Embryonic facial prominence (tissue), 1 donor: ENCODE data around the gene YAF2.

Source experiments
- DNase-seq: peaks from one replicate; pipeline ENCODE4 v3.0.0-alpha.2; 2016; ENCODE audit errors: extremely low spot score

The YAF2 gene

DNA sequence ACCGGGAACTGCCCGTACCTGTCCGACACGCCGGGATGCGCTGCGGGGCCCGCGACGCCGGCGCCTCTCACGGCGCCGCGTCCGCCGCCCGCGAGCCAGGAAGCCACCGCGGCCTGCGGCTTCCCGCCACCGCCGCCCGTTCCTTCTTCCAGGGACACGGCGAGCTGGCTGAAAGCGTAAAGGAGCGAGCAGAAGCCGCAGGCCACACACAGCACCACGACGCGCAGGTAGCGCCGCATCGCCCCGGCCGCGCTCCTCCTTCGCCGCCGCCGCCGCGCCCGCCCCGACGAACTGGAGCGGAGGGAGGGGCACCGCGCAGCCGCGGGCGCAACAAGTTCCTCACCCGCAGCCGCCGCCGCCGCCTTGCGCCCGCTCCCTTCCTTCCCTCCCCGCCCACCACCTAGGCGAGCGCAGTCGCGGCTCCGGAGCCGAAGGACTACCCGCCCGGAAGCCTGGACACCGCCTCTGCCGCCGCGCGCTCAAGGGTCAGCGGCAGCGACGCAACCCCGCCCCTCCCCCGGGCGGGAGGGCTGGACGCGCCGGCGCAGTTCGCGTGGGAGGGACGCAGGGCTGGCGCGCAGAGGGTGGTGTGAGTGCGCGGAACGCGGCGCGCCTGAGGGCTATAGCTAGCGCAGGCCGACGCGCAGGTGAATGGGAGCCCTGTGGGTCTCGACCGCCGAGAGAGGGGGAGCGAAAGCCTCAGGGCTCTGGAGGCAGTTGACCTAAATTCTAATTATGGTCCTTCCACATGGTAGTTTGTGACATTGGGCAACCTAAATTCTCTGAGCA is 93.4 kb downstream of the YAF2 start, which contains the start of gene GXYLT1:
TSS of gene GXYLT1 (minus strand) at position 467 of the 789 bp plus-strand sequence. CDS start at position 239, 228 bp downstream.
- peak; percentile 57 for DNase-seq

DNA sequence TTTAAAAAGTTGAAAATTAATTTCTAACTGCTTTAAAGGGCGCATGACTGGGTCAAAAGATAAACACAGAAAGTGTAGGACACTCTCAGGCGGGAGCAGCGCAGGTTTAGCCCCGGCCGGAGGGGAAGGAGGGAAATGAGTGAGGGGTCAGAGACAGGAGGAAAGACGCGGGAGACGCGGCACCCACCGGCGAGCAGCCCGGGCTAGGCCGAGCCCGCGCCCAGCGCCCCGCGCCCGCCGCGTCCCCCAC is 94.0 kb downstream of the YAF2 start:
- DNase-seq, result no peak

DNA sequence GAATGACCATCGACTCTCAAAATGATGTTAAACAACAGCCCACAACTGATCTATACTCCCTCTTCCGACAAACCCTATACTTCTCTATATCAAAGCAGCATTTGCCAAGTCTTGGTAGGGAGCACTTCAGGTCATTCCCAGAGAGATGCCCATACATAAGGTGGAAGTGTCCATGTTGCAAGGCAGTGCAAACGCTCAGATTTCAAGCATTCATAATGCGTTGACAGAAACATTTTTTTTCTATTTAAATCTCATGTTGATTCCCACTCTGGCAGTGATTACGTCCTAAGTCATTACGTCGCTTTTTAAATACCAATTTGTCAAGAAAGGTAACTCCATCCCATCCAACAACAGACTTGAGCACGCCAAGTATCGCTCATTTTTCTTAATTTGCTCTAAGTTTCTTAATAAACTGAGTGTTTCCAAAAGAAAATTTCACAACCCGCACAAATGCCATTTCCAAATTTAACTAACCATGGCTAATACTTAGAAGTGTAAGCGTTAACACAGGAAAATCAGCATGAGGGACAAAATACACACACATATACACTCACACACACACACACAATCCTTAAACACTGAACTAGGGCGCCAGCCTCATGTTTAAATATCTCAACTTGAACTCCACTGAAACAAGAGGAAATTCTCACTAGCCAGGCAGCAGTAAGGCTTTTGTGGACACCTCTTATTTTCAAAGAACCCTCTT is 94.4 kb downstream of the YAF2 start:
- no peak for DNase-seq

DNA sequence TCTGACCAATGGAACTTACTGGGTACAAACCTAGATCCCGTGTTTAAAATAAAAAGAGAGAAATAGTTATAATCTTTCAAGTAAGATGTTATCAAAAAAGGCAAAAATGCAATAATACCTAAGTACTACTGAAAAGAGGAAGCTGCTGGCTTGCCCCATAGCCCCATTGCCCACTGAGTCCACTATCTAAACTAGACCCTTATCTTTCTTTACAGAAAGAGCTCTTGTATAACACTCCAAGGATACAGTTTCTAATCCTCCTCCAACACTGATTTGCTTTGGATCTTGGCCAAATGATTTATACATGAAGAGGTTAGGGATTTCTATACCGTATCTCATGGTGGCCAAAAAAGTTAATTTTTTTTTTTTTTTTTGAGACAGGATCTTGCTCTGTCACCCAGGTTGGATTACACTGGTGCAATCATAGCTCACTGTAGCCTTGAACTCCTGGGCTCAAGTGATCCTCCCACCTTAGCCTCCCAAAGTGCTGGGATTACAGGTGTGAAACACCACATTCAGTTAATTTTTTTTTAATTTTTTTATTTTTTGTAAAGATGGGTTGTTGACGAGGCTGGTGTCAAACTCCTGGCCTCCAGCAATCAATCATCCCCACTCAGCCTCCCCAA is 96.0 kb downstream of the YAF2 start:
- DNase-seq, result no peak

DNA sequence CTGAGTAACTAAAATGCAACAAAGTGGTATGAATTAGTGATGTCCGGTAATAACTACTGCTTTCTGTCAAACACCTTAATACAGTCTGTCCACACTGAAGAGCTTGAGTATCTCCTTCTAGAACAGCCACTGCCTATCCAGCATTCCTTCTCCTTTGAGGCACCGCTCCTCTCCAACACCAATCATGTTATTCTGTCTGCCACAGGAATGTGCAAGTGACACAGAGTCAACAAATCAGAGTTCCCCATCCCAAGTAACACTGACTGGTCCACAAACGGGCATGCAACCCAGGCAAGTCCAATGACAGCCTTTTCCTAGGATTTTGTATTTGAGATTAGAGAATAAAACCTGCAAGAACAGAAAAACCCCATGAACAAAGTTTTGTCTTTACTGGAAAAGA is 97.1 kb downstream of the YAF2 start:
- no peak for DNase-seq

DNA sequence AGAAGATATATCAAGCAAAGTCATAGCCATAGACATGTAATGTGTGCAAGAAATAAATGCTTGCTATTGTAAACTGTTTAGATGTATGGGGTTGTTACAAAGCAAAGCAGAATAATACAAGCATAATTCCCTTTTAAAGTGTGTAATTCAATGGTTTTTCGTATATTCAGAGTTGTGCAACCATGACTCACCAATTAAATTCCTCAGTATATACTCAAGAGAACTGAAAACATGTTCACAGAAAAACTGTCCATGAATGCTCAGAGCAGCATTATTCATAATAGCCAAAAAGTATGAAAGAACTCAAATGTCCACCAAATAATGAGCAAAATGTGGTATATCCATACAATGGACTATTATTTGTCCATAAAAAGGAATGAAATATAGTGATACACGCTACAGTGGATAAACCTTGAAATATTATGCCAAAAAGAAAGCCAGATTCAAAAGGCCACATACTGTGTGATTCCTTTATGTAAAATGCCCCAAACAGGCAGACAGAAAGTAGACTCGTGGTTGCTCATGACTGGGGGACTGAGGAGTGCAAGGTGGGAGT is 102.7 kb downstream of the YAF2 start:
- DNase-seq, result no peak

DNA sequence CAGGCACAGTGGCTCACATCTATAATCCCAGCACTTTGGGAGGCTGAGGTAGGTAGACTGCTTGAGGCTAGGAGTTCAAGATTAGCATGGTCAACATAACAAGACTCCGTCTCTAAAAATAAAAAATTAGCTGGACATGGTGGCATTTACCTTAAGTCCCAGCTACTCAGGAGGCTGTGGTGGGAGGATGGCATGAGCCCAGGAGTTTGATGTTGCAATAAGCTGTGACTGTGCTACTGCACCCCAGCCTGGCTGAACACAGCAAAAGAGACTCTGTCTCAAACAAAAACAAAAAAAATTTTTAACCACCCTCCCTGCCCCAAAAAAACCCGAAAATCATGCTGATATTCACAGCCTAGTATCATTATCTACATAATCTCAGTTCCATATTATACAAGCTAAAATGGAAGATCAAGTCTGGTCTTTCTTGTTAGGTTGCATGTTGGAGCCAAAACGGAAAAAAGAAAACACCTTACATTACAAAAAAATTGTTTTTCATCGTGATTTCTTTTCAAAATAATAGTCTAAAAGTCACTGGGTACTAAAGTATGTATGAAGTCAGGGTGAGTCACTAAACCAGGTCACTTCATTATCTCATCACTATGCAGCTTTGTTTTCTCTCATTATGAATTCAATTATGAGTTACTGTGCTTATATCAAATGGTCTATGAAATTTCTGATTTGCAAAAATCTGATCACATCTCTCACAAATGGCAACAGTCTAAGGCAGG is 107.2 kb downstream of the YAF2 start:
- no peak for DNase-seq

DNA sequence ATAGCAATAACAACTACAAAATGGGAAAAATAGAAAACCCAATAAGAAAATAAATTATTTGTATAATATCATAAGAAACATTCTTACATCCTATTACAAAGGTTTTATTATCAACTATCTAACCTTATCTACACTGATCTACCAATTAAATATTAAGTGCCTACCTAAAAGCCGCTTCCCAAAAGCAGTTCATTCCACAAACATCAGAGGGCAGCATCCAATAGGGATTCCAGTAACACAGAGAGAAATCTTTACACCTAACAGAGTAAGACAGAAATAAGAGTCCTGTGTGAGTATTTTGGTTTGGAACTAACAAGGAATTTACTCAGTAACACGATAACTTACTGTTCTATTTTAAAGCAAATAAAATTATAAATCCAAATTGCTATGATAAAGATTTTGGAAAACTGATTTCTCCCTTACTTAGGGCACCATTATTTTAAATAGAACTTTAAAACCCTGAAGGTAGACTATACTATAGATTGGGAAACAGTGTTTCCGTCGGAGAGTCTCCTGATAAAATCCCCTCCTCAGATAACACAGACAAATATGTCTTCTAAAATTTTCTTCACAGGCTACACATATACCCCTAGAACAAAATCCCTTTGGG is 108.3 kb downstream of the YAF2 start:
- peak; percentile 38 for DNase-seq

DNA sequence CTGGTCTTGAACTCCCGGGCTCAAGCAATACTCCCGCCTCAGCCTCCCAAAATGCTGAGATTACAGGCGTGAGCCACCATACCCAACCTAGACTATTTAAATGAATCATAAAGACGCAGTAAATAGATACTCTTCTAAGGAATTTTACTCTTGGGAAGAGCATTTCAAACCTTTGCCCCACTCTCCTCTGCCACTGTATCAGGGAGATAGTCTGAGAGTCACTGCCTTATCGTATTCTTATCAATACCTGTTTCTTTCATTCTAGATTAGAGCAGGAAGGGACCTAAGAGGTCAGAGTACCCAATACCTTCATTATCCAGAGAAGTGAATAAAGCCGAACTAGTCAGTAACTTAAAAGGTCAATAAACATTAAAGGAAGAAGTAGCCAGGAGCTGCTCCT is 109.2 kb downstream of the YAF2 start:
- DNase-seq, result no peak

DNA sequence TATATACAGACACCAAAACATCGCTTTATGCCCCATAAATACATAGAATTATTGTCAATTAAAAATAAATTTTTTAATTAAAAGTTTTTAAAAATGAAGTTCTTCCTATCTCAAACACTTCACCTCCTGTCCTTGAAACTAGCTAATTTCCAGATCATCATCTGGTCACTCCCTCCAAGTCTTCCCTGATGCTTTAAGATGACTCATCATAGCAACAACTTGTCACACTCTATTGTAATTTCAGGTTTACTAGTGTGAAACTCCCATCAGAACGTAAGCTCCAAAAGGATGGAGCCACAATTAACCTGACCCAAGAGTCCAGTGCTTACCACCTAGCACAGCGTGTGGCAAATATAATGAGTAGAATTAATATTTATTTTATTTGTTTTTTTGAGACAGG is 109.7 kb downstream of the YAF2 start:
- no peak for DNase-seq

DNA sequence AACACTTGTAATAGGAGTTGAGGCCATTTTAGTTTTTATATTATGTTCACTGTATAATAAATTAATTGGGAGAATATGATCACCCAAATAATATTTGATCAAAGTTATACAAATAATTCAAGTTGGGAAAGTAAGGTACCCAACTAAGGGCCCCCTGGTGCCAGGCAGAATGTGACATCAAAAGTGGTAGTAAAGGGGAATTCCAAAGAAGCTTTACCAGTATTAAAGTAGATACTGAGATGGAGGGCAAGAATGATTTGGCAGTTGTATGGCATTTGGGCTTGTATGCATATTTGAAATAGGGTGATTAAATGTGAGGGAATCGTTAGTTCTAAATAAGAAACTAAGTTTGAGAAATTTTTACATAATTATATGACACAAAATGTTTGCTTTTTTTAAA is 111.1 kb downstream of the YAF2 start:
- DNase-seq, result no peak

DNA sequence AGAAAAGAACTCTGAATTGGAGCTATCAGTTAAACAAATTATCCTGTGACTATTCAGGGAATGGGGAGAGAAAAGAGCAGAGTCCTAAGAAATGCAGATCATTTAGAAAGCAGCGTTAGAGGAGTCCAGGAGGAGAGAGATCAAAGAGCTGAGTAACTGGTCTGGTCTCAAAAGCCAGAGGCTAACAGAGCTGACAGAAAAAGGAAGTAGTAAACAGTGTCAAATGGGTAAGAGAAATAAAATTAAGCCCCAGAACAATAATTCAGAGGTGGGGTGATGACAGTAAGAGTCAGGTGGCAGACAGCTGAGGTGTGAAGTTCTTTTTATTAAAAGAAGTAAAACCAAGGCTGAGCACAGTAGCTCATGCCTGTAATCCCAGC is 112.7 kb downstream of the YAF2 start:
- no peak for DNase-seq

DNA sequence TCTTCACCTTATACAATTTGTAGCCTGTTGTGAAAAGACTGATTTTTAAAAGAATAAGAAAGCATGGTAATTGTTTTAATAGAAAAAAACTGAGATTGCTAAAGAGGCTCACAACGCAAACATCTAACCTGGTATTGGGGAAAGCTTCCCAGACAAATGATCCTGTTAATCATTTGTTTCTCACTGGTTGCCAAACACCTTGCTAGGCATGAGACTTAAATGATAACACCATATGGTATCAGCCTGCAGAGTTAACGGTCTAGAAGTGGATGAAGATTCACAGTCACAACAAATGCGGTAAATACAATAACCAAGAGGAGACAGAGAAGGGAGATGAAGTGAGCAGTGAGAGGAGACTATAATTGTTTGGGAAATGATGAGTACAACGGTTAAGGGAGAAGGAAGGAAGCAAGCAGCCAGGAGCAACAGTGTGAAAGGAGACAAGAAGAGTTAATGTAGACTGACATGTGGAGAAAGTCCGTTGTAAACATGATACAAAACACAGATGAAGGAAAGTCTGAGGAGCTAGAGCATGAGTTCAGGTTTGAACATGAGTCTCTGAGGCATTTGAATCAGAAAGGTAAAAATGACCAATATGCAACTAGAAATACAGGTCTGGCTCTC is 113.2 kb downstream of the YAF2 start:
- no peak for DNase-seq

DNA sequence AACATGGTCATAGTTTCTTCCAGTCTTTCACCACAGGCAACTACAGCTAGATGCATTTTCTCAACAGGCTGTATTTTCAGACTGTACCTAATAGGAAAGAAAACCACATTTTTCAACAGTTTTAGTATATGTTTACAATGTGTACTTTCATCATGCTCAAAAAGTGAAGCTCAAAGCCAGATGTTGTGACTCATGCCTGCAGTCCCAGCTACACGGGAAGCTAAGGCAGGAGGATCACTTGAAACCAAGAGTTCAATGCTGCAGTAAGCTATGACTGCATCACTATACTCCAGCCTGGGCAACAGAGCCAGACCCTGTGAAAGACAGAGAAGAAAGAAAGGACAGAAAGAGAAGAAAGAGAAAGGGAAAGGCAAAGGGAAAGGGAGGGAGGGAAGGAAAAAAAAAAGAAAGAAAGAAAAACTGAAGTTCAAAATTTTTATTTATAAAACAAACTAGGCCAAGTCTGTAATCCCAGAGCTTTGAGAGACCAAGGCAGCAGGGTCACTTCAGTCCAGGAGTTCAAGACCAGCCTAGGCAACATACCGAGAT is 118.9 kb downstream of the YAF2 start:
- no peak for DNase-seq

DNA sequence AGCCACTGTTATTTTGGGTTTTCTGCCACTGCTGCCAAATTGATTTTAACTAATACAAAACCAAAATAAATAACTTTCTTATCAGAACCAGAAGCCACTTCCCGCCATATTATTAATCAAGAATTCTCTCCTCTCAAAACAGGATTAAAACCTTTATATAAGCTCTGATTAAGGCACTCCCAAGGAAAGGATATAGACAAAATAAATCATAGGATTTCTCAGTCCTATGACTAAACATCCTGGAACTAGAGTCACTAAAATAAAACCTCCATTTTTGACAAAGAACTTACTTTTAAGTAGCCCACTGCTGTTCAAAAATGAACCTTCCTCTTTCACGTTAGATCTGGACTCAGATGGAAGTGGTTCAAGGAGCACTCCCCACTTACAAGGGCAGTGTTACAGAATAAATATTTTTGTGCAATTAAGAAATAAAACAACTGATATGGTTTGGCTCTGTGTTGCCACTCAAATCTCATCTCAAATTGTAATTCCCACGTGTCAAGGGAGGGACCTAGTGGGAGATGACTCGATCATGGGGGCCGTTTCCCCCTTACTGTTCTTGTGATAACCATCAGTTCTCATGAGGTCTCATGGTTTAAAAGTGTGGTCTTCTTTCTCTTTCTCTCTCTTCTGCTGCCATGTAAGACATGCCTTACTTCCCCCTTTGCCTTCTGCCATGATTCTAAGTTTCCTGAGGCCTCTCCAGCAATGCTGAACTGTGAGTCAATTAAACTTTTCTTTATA is 119.7 kb downstream of the YAF2 start:
- no peak for DNase-seq

DNA sequence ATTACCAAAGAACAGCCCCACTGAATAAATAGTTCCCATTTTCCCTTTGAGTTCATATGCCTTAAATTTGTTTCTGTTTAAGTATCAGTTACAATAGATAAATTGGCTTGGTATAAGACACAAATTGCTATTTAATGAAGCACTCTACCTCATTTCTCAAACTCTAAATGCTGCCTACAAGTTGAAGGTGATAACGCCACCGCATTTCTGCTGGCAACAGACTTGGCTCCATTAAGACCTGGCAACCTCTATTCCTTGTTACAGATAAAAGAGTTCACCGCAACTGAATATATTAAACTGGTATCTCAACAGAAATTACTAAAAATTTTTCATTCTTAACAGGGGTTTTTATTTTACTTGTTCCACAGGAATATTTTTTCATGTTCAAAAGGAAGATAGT is 129.0 kb downstream of the YAF2 start:
- DNase-seq, result no peak
